Measurements from ENCODE around the gene DAB2IP. TPM values are rescaled to one million over a fixed set of nuclear protein-coding genes. Genes with fewer than 3 reads are reported as not detected.

Gene DAB2IP
- total RNA-seq, 1 donor from 2014 or later = 104 TPM

DNA sequence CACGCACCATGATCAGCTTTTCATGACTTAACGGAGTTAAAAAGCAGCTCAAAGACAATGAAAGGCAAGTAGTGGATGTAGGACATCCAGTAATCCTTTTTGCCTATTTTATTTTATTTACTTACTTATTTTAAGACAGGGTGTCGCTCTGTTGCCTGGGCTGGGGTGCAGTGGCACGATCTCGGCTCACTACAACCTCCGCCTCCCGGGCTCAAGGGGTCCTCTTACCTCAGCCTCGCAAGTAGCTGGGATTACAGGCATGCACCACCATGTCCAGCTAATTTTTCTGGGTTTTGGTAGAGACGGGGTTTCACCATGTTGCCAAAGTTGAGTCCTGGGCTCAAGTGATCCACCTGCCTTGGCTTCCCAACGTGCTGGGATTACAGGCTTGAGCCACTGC, 148.9 kb downstream of the DAB2IP start:
- TF ChIP-seq, protein P1, sequence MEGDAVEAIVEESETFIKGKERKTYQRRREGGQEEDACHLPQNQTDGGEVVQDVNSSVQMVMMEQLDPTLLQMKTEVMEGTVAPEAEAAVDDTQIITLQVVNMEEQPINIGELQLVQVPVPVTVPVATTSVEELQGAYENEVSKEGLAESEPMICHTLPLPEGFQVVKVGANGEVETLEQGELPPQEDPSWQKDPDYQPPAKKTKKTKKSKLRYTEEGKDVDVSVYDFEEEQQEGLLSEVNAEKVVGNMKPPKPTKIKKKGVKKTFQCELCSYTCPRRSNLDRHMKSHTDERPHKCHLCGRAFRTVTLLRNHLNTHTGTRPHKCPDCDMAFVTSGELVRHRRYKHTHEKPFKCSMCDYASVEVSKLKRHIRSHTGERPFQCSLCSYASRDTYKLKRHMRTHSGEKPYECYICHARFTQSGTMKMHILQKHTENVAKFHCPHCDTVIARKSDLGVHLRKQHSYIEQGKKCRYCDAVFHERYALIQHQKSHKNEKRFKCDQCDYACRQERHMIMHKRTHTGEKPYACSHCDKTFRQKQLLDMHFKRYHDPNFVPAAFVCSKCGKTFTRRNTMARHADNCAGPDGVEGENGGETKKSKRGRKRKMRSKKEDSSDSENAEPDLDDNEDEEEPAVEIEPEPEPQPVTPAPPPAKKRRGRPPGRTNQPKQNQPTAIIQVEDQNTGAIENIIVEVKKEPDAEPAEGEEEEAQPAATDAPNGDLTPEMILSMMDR (IDR thresholded peaks at IDR 0.05; ENCODE audit: unreplicated experiment) = no peak
- no peak overlapping the region for H3K27ac Mint-ChIP-seq (ENCODE audit: unreplicated experiment)
- no peak overlapping the region for H3K4me3 Mint-ChIP-seq (ENCODE audit: unreplicated experiment)
- no peaks in the 10 kb centered on the region for H3K9me3 Mint-ChIP-seq (ENCODE audit: unreplicated experiment)
- no peaks in the 10 kb centered on the region for H3K4me1 Mint-ChIP-seq (ENCODE audit: unreplicated experiment)
- DNase-seq (ENCODE audit: low spot score) = no peak
- no peaks in the 10 kb centered on the region for H3K36me3 Mint-ChIP-seq (ENCODE audit: low read depth, unreplicated experiment)
- peaks cover 3% of the 10 kb centered on the region for H3K27me3 Mint-ChIP-seq (ENCODE audit: unreplicated experiment)

DNA sequence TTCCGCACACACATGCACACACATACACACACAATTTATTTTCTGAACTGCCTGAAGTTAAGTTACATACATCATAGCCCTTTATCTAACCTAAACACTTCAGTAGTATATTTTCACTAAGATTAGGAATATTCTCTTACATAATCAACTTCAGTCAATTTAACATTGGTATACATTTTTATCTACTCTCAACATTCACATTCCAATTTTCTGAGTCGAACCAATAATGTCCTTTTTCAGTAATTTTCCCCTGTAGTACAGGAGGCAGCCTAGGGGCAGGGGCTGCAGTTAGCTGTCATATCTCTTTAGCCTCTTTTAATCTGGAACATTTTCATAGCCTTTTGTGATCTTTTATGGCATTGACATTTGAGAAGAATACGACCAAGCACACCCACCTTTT, 150.1 kb downstream of the DAB2IP start:
- Mint-ChIP-seq H3K4me1 (ENCODE audit: unreplicated experiment) (no peaks in the 10 kb centered on the region), H3K27ac (ENCODE audit: unreplicated experiment) (no peak overlapping the region), H3K27me3 (ENCODE audit: unreplicated experiment) (no peaks in the 10 kb centered on the region), H3K9me3 (ENCODE audit: unreplicated experiment) (no peaks in the 10 kb centered on the region), H3K36me3 (ENCODE audit: low read depth, unreplicated experiment) (no peaks in the 10 kb centered on the region), H3K4me3 (ENCODE audit: unreplicated experiment) (no peak overlapping the region)
- TF ChIP-seq, protein P1 (IDR thresholded peaks at IDR 0.05; ENCODE audit: unreplicated experiment) = no peak
- DNase-seq (ENCODE audit: low spot score) = no peak

DNA sequence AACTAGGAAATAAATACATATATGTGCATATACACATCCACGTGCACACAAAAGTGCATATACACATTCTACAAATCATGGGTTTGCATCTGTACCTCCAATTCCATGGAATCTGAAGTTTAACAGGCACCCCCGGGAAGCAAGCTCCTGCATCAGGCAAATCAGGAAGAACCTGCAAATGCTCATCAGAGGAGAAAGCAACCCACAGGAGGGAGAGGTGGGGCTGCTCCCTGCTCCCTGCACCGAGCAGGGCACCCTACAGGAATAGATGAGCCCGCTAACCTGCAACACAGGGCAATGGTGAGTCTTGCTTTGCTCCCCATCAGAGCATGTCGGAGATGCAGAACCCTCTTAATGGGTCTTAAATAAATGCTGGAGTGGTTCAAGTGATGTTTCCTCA, 151.3 kb downstream of the DAB2IP start:
- DNase-seq (ENCODE audit: low spot score) = no peak
- Mint-ChIP-seq H3K4me1 (ENCODE audit: unreplicated experiment) (no peaks in the 10 kb centered on the region), H3K27me3 (ENCODE audit: unreplicated experiment) (no peaks in the 10 kb centered on the region), H3K4me3 (ENCODE audit: unreplicated experiment) (no peak overlapping the region), H3K27ac (ENCODE audit: unreplicated experiment) (no peak overlapping the region), H3K36me3 (ENCODE audit: low read depth, unreplicated experiment) (no peaks in the 10 kb centered on the region), H3K9me3 (ENCODE audit: unreplicated experiment) (no peaks in the 10 kb centered on the region)
- TF ChIP-seq, protein P1 (IDR thresholded peaks at IDR 0.05; ENCODE audit: unreplicated experiment) = no peak

DNA sequence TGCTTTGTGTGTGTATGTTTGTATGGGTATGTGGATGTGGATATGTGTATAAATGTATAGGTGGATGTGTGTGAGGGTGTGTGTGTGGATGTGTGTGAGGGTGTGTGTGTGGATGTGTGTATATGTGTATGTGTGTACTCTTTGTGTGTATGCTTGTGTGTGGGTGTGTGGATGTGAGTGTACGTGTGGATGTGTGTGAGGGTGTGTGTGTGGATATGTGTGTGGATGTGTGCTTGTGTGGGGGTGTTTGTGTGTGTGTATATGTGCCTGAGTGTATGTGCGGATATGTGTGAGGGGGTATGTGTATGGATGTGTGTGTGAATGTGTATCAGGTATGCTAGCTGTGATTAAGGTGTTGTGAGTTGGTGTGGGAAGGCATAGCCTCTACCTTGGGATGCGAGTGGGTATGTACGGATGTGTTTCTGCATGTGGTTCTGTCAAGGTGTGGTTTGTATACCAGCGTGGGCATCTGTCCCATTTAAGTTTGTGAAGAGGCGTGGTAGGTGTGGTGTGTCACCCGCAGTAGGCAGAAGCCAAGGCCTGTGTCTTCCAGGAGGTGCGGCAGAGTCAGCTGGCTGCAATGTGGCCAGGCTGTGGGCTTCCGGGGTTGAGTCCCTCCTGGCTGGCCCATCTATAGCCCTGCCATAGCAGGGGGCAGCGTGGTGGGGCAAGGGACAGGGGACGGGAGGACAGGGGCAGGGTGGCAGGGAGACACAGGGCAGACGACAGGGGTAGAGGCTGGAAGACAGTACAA, 155.8 kb downstream of the DAB2IP start:
- DNase-seq (ENCODE audit: low spot score) = no peak
- Mint-ChIP-seq H3K27me3 (ENCODE audit: unreplicated experiment) (peaks cover 2% of the 10 kb centered on the region), H3K4me1 (ENCODE audit: unreplicated experiment) (peaks cover 3% of the 10 kb centered on the region), H3K9me3 (ENCODE audit: unreplicated experiment) (no peaks in the 10 kb centered on the region), H3K36me3 (ENCODE audit: low read depth, unreplicated experiment) (no peaks in the 10 kb centered on the region), H3K4me3 (ENCODE audit: unreplicated experiment) (no peak overlapping the region), H3K27ac (ENCODE audit: unreplicated experiment) (no peak overlapping the region)
- TF ChIP-seq, protein P1 (IDR thresholded peaks at IDR 0.05; ENCODE audit: unreplicated experiment) = no peak

DNA sequence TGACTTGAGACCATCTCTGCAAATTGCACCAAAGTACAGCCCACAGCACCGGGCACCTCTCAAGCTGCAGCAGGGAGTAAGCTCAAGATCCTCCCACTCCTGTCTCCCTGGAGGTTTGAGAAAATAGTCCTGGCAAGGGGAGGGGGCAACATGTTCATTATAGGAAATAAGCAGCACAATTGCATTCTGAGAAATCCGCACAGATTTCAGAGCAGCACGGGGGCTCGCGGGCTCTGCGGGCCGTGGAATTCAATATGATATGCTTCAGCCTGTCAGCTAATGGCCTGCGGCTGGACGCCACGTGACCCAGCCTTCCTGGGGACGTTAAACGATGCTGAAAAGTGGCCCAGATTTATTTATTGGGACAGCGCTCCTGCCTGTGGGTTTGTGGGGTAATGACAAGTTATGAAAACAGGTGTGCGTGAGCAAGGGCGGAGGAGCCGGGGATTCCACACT, 156.4 kb downstream of the DAB2IP start:
- H3K4me3 Mint-ChIP-seq (ENCODE audit: unreplicated experiment) = no peak overlapping the region
- peaks cover 2% of the 10 kb centered on the region for H3K27me3 Mint-ChIP-seq (ENCODE audit: unreplicated experiment)
- H3K9me3 Mint-ChIP-seq (ENCODE audit: unreplicated experiment) = no peaks in the 10 kb centered on the region
- TF ChIP-seq, protein P1 (IDR thresholded peaks at IDR 0.05; ENCODE audit: unreplicated experiment) = no peak
- no peaks in the 10 kb centered on the region for H3K36me3 Mint-ChIP-seq (ENCODE audit: low read depth, unreplicated experiment)
- no peak for DNase-seq (ENCODE audit: low spot score)
- no peak overlapping the region for H3K27ac Mint-ChIP-seq (ENCODE audit: unreplicated experiment)
- peaks cover 3% of the 10 kb centered on the region for H3K4me1 Mint-ChIP-seq (ENCODE audit: unreplicated experiment)

All from endothelial cell (in vitro differentiated cells).